H9 (cell line): ENCODE measurements around the gene COL4A6. TPM values are rescaled to one million over a fixed set of nuclear protein-coding genes. Genes with fewer than 3 reads are reported as not detected.

ENCODE experiments used
- DNase-seq: peaks from one replicate; pipeline ENCODE4 v3.0.0-alpha.2; 2017
- H2AFZ ChIP-seq: one replicate; pipeline ENCODE4 v1.6.1; 2013; ENCODE audit warnings: mild to moderate bottlenecking, low read length, control low read depth, moderate library complexity
- H2AK5ac ChIP-seq: 2 replicates; pipeline ENCODE4 v1.6.1; 2013; ENCODE audit warnings: low read length, control low read depth, mixed read lengths; ENCODE audit not compliant: insufficient read length
- H2BK120ac ChIP-seq: one replicate; pipeline ENCODE4 v1.6.1; 2013; ENCODE audit warnings: low read depth, mild to moderate bottlenecking, low read length, control low read depth, inconsistent platforms; ENCODE audit not compliant: poor library complexity, severe bottlenecking
- H2BK12ac ChIP-seq: 2 replicates; pipeline ENCODE4 v1.6.1; 2013; ENCODE audit warnings: low read length, control low read depth, mixed read lengths, low read depth; ENCODE audit not compliant: insufficient read length
- H2BK15ac ChIP-seq: 2 replicates; pipeline ENCODE4 v1.6.1; 2013; ENCODE audit warnings: low read depth, low read length, control low read depth
- H2BK20ac ChIP-seq: one replicate; pipeline ENCODE4 v1.6.1; 2013; ENCODE audit warnings: low read depth, mild to moderate bottlenecking, low read length, control low read depth, inconsistent platforms; ENCODE audit not compliant: poor library complexity, severe bottlenecking
- H2BK5ac ChIP-seq: 2 replicates; pipeline ENCODE4 v1.6.1; 2013; ENCODE audit warnings: low read length, control low read depth, mixed read lengths; ENCODE audit not compliant: insufficient read length
- H3K14ac ChIP-seq: 2 replicates; pipeline ENCODE4 v1.6.1; 2013; ENCODE audit warnings: low read length, control low read depth; ENCODE audit not compliant: insufficient read depth
- H3K18ac ChIP-seq: 2 replicates; pipeline ENCODE4 v1.6.1; 2013; ENCODE audit warnings: low read depth, mild to moderate bottlenecking, mixed read lengths, low read length, control low read depth; ENCODE audit not compliant: insufficient read length
- H3K23ac ChIP-seq: 2 replicates; pipeline ENCODE4 v1.6.1; 2013; ENCODE audit warnings: low read length, control low read depth, mixed read lengths, low read depth; ENCODE audit not compliant: insufficient read length
- H3K23me2 ChIP-seq: 2 replicates; pipeline ENCODE4 v1.6.1; 2013; ENCODE audit warnings: low read depth, mild to moderate bottlenecking, mixed read lengths, low read length, control low read depth; ENCODE audit not compliant: insufficient read length, poor library complexity, severe bottlenecking
- H3K27ac ChIP-seq: 2 replicates; pipeline ENCODE4 v1.5.1; 2013; ENCODE audit warnings: low read length, control low read depth, mixed read lengths, low read depth; ENCODE audit not compliant: insufficient read length
- H3K27me3 ChIP-seq: 2 replicates; pipeline ENCODE4 v1.6.1; 2013; ENCODE audit warnings: low read length, control low read depth, inconsistent platforms; ENCODE audit not compliant: insufficient read depth
- H3K4ac ChIP-seq: 2 replicates; pipeline ENCODE4 v1.6.1; 2013; ENCODE audit warnings: low read depth, mild to moderate bottlenecking, control low read depth, inconsistent platforms, low read length, moderate library complexity
- H3K4me1 ChIP-seq: 2 replicates; pipeline ENCODE4 v1.6.1; 2013; ENCODE audit warnings: low read length, control low read depth, inconsistent platforms; ENCODE audit not compliant: insufficient read depth
- H3K4me2 ChIP-seq: 2 replicates; pipeline ENCODE4 v1.6.1; 2013; ENCODE audit warnings: low read length, control low read depth, mixed read lengths; ENCODE audit not compliant: insufficient read length, insufficient read depth
- H3K56ac ChIP-seq: 2 replicates; pipeline ENCODE4 v1.6.1; 2013; ENCODE audit warnings: low read depth, mild to moderate bottlenecking, mixed read lengths, low read length, control low read depth; ENCODE audit not compliant: insufficient read length
- H3K79me1 ChIP-seq: 2 replicates; pipeline ENCODE4 v1.6.1; 2013; ENCODE audit warnings: low read depth, mild to moderate bottlenecking, moderate library complexity, low read length, control low read depth, inconsistent platforms; ENCODE audit not compliant: insufficient read depth, poor library complexity, severe bottlenecking
- H3K79me2 ChIP-seq: 2 replicates; pipeline ENCODE4 v1.6.1; 2013; ENCODE audit warnings: low read length, control low read depth, inconsistent platforms; ENCODE audit not compliant: insufficient read depth
- H3K9ac ChIP-seq: 2 replicates; pipeline ENCODE4 v1.6.1; 2013; ENCODE audit warnings: low read length, control low read depth, mixed read lengths; ENCODE audit not compliant: insufficient read length; ENCODE audit errors: extremely low read depth
- H3K9me3 ChIP-seq: one replicate; pipeline ENCODE4 v1.6.1; 2013; ENCODE audit warnings: low read depth, low read length, inconsistent platforms; ENCODE audit not compliant: control insufficient read depth
- H3T11ph ChIP-seq: one replicate; pipeline ENCODE4 v1.6.1; 2013; ENCODE audit warnings: mild to moderate bottlenecking, low read length, control low read depth, inconsistent platforms
- H4K20me1 ChIP-seq: one replicate; pipeline ENCODE4 v1.6.1; 2013; ENCODE audit not compliant: control insufficient read depth, insufficient read length, insufficient read depth
- H4K5ac ChIP-seq: 2 replicates; pipeline ENCODE4 v1.6.1; 2013; ENCODE audit warnings: low read depth, mild to moderate bottlenecking, mixed read lengths, low read length, control low read depth; ENCODE audit not compliant: insufficient read length
- H4K8ac ChIP-seq: replicated peaks from 2 replicates; pipeline ENCODE4 v1.6.1; 2013; ENCODE audit warnings: low read length, control low read depth, mixed read lengths, low read depth; ENCODE audit not compliant: insufficient read length
- H4K91ac ChIP-seq: 2 replicates; pipeline ENCODE4 v1.6.1; 2013; ENCODE audit warnings: low read depth, mild to moderate bottlenecking, moderate library complexity, mixed read lengths, low read length, control low read depth; ENCODE audit not compliant: insufficient read length
- H3K27ac Mint-ChIP-seq, 3 experiments: 2 replicates in 2 of 3; 3 replicates in 1 of 3; pipeline ENCODE4 v1.8.0; 2020 to 2021; ENCODE audit warnings: mixed read lengths in 3 of 3, mild to moderate bottlenecking in 1 of 3, moderate library complexity in 1 of 3
- H3K27me3 Mint-ChIP-seq: 2 replicates; pipeline ENCODE4 v1.8.0; 2021; ENCODE audit warnings: low read depth, mild to moderate bottlenecking, moderate library complexity, mixed read lengths
- H3K36me3 Mint-ChIP-seq, 3 experiments: 2 replicates in 2 of 3; 3 replicates in 1 of 3; pipeline ENCODE4 v1.8.0; 2020 to 2021; ENCODE audit warnings: low read depth in 3 of 3, mixed read lengths in 3 of 3; ENCODE audit not compliant: insufficient read depth in 1 of 3
- H3K4me1 Mint-ChIP-seq, 2 experiments: 2 replicates each; pipeline ENCODE4 v1.8.0; 2020; ENCODE audit warnings: mixed read lengths in 2 of 2
- H3K4me3 Mint-ChIP-seq, 2 experiments: 2 replicates in 1 of 2; 3 replicates in 1 of 2; pipeline ENCODE4 v1.8.0; 2020 to 2021; ENCODE audit warnings: mild to moderate bottlenecking in 2 of 2, mixed read lengths in 2 of 2, moderate library complexity in 1 of 2
- H3K9me3 Mint-ChIP-seq, 2 experiments: 2 replicates in 1 of 2; 3 replicates in 1 of 2; pipeline ENCODE4 v1.8.0; 2020; ENCODE audit warnings: mild to moderate bottlenecking in 2 of 2, mixed read lengths in 2 of 2, moderate library complexity in 1 of 2
- CTCF ChIP-seq: fragments of 200-600 bp; sonication (generic); conservative IDR thresholded peaks from 3 replicates; pipeline ENCODE4 v1.8.0; 2021; ENCODE audit warnings: antibody characterized with exemption, mild to moderate bottlenecking
- WGBS: extraction: QIAGEN DNeasy Blood & Tissue Kit; methylation state at CpG from one replicate; pipeline ENCODE4 v1.1.7; 2013; ENCODE audit warnings: missing lambda C conversion rate, low lambda C conversion rate, mixed read lengths; ENCODE audit not compliant: insufficient read length; ENCODE audit errors: extremely low coverage; 5-methylcytosine and 5-hydroxymethylcytosine counted together
- total RNA-seq: library from RNA; stranded (reverse); gene quantifications from 2 replicates; pipeline ENCODE4 v1.2.1, GENCODE V29; 2021

COL4A6 gene
- total RNA-seq, 1 experiment from 2014 or later, result 16.7 TPM

DNA sequence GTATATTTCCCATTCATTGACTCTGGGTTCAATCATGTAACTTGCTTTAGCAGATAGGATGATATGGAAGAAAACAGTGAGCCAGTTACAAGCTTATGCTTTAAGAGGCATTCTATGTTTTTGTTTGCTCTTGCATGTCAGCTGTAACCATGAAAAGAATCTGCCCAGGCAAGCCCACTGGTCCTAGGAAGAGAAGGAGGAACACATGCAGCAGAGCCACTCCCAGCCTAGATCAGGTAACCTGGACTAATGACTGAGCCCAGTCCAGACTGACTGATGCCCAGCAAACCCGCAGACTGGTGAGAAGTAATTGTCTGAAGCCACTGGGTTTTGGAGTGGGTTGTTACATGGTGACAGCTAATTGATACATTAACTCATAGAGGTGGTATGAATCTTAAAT is 167.9 kb downstream of the COL4A6 start:
- no peak overlapping the region for H2AFZ ChIP-seq
- H2BK5ac ChIP-seq, result no peak overlapping the region
- H3K27me3 ChIP-seq, result no peaks in the 10 kb centered on the region
- H3K79me2 ChIP-seq, result no peaks in the 10 kb centered on the region
- H2BK20ac ChIP-seq, result no peak overlapping the region
- no peaks in the 10 kb centered on the region for H3K23me2 ChIP-seq
- no peak for DNase-seq
- H3K27ac ChIP-seq, result no peak overlapping the region
- H2AK5ac ChIP-seq, result no peak overlapping the region
- H3K36me3 Mint-ChIP-seq, result peaks cover 0 to 4% (median 0%) of the 10 kb centered on the region in 3 experiments; a peak in 2 of 7 replicates
- peak overlapping the region in 1 of 3 experiments; percentile 78; a peak in 1 of 7 replicates for H3K27ac Mint-ChIP-seq
- no CpG with 5 or more reads among the region's 1 CpG for WGBS
- H3K23ac ChIP-seq, result no peak overlapping the region
- no peak overlapping the region for H2BK15ac ChIP-seq
- no peak overlapping the region for H4K91ac ChIP-seq
- H4K20me1 ChIP-seq, result no peaks in the 10 kb centered on the region
- H4K5ac ChIP-seq, result no peak overlapping the region
- no peak overlapping the region for H3K56ac ChIP-seq
- H3K18ac ChIP-seq, result no peak overlapping the region
- H3K9ac ChIP-seq, result no peak overlapping the region
- H3K27me3 Mint-ChIP-seq, result no peaks in the 10 kb centered on the region
- H3K9me3 ChIP-seq, result no peaks in the 10 kb centered on the region
- H3K4me2 ChIP-seq, result no peak overlapping the region
- H3K4me1 Mint-ChIP-seq, result peaks cover 5 to 10% of the 10 kb centered on the region in 2 experiments; a peak in 2 of 4 replicates
- no peak overlapping the region for H4K8ac ChIP-seq
- H3K4ac ChIP-seq, result no peak overlapping the region
- H3K9me3 Mint-ChIP-seq, result 0 out of 5 replicates have a peak, but pooled peaks cover 0 to 2% of the 10 kb centered on the region in 2 experiments
- no peaks in the 10 kb centered on the region for H3K4me1 ChIP-seq
- H2BK12ac ChIP-seq, result no peak overlapping the region
- no peak for TF ChIP-seq CTCF
- no peak overlapping the region for H3T11ph ChIP-seq
- no peak overlapping the region for H3K14ac ChIP-seq
- H3K79me1 ChIP-seq, result no peaks in the 10 kb centered on the region
- no peak overlapping the region for H2BK120ac ChIP-seq
- H3K4me3 Mint-ChIP-seq, result no peak overlapping the region
